Small intestine (tissue), 7 donors: ENCODE results near the gene NHERF1. TPM values are rescaled to one million over a fixed set of nuclear protein-coding genes. Genes with fewer than 3 reads are reported as not detected.

Experiments used
- DNase-seq, 2 donors: peaks; one replicate each; pipeline versions ENCODE4 v3.0.0 to v3.0.0-alpha.2; 2013
- FAIRE-seq: peaks from 2 replicates; lab custom pipeline; 2012; peaks lifted over from hg19 to GRCh38; lab: Jason Lieb, UNC
- H3K27ac ChIP-seq, 3 donors: one replicate each; pipeline ENCODE4 v1.5.1; 2013; ENCODE audit warnings: low read length in 2 of 3, mild to moderate bottlenecking in 2 of 3, control low read depth in 1 of 3, inconsistent platforms in 1 of 3, low read depth in 1 of 3, moderate library complexity in 1 of 3
- H3K27me3 ChIP-seq, 3 donors: one replicate each; pipeline ENCODE4 v1.6.1; 2013; ENCODE audit warnings: low read length in 3 of 3, inconsistent platforms in 1 of 3; ENCODE audit not compliant: control insufficient read depth in 3 of 3, insufficient read depth in 3 of 3
- H3K36me3 ChIP-seq, 3 donors: one replicate each; pipeline ENCODE4 v1.6.1; 2013; ENCODE audit warnings: low read length in 3 of 3, inconsistent platforms in 1 of 3, low read depth in 1 of 3, mild to moderate bottlenecking in 1 of 3, moderate library complexity in 1 of 3; ENCODE audit not compliant: control insufficient read depth in 3 of 3, insufficient read depth in 2 of 3
- H3K4me1 ChIP-seq, 3 donors: one replicate each; pipeline ENCODE4 v1.6.1; 2013; ENCODE audit warnings: low read length in 2 of 3, inconsistent platforms in 1 of 3, low read depth in 1 of 3, mild to moderate bottlenecking in 1 of 3, moderate library complexity in 1 of 3; ENCODE audit not compliant: control insufficient read depth in 3 of 3, insufficient read depth in 2 of 3
- H3K4me3 ChIP-seq, 3 donors: one replicate each; pipeline ENCODE4 v1.5.1; 2013; ENCODE audit warnings: low read length in 3 of 3, control low read depth in 1 of 3, inconsistent platforms in 1 of 3, low read depth in 1 of 3, mild to moderate bottlenecking in 1 of 3, moderate library complexity in 1 of 3
- H3K9me3 ChIP-seq, 2 donors: one replicate each; pipeline ENCODE4 v1.6.1; 2013; ENCODE audit warnings: low read depth in 1 of 2, low read length in 1 of 2; ENCODE audit not compliant: control insufficient read depth in 2 of 2, insufficient read depth in 1 of 2
- WGBS, 3 donors: extraction: QIAGEN DNeasy Blood & Tissue Kit; methylation state at CpG; one replicate each; pipeline ENCODE4 v1.1.7; 2013; 5-methylcytosine and 5-hydroxymethylcytosine counted together
- polyA plus RNA-seq, 4 donors: library from polyadenylated mRNA; stranded (reverse) in 3 of 4; unstranded in 1 of 4; fragments of 200-250 nt in 3 of 4; fragments of 120-200 nt in 1 of 4; gene quantifications; one replicate each; pipeline versions ENCODE4 v1.2.1 to v1.2.3, GENCODE V29; 2013
- donor health status: healthy with polysubstance abuse.
- donor health status: control.
- donor health status: control.
- donor health status: Bipolar disorder and iron deficiency.
- donor health status: healthy.

The NHERF1 gene
- polyA plus RNA-seq, 4 donors = 231 to 592 (median 518) TPM

GRCh38 chr17:74769266-74769855 lies 20.9 kb downstream of the NHERF1 start:
- Histone ChIP-seq H3K4me3 (no peak overlapping the region), H3K27ac (peak overlapping the region in 2 of 3 donors; percentile 78 to 79), H3K9me3 (no peaks in the 10 kb centered on the region), H3K27me3 (no peaks in the 10 kb centered on the region), H3K4me1 (peaks cover 0 to 94% (median 1%) of the 10 kb centered on the region in 3 donors), H3K36me3 (peaks cover 16 to 95% (median 30%) of the 10 kb centered on the region in 3 donors)
- FAIRE-seq = no peak
- WGBS, 3 donors = 43 to 60% (median 56%) methylated on average over 6 of the region's 6 CpGs
- peak in 1 of 2 donors; percentile 8 for DNase-seq

- Histone ChIP-seq H3K27me3 (no peaks in the 10 kb centered on the region), H3K9me3 (no peaks in the 10 kb centered on the region), H3K4me1 (peaks cover 0 to 90% (median 1%) of the 10 kb centered on the region in 3 donors), H3K4me3 (no peak overlapping the region), H3K27ac (peak overlapping the region; percentile 6 to 79 (median 78)), H3K36me3 (peaks cover 16 to 89% (median 25%) of the 10 kb centered on the region in 3 donors)
- 30 to 54% (median 35%) methylated on average over 5 of the region's 5 CpGs for WGBS, 3 donors
- FAIRE-seq (no peak), DNase-seq (peak in 1 of 2 donors; percentile 26)
Observed at GRCh38 chr17:74769856-74770497, 21.5 kb downstream of the NHERF1 start.

DNA sequence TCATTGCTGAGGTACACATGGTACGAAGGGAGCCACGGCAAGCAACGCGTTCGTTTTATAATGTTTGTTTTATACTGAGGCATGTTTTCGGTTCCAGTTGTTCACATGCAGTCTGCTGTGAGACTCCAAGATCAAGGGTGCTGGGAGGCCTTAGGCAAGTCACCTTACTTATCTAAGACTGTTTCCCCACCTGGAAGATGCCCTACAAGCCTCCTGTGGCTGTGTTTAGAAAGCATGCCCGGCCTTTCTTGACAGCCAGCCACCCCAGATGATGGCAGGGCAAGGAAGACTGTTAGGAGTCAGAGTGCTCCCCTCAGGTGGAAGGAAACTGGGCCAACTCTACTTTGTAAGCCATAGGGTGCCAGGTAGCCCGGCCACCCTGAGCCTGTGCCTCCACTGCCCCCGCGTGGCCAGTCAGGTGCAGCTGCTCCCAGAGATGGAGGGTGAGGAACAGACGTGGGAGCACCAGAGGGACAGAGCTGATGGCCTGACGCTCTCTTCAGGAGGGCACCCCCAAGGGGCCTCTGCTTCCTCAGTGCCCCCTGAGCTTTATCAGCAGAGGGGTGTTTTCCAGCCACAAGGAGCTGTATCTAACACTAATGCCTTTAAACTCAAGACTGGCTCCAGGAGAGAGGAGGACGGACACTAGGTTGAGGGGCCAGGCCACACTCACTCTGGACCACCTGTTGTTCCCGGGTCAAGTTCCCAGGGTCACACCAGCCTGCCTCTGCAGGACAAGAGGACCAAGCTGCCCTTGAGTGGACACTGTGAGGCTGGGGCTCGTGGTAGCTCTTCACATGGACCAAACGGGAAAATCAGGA lies 22.3 kb downstream of the NHERF1 start:
- H3K27ac ChIP-seq = peak overlapping the region in 2 of 3 donors; percentile 78 to 79

GRCh38 chr17:74771319-74771914 lies 23.0 kb downstream of the NHERF1 start:
- Histone ChIP-seq H3K27me3 (no peaks in the 10 kb centered on the region), H3K9me3 (no peaks in the 10 kb centered on the region), H3K36me3 (peaks cover 16 to 75% (median 24%) of the 10 kb centered on the region in 3 donors), H3K4me3 (no peak overlapping the region), H3K27ac (peak overlapping the region in 1 of 3 donors; percentile 79), H3K4me1 (peaks cover 1 to 85% (median 3%) of the 10 kb centered on the region in 3 donors)
- peak in 1 of 2 donors; percentile 28 for DNase-seq
- no peak for FAIRE-seq
- 83 to 91% (median 87%) methylated on average over 8 to 9 of the region's 9 CpGs for WGBS, 3 donors

More for the DNA sequence above, 22.3 kb downstream of the NHERF1 start:
- peak; percentile 86 to 90 for DNase-seq
- Histone ChIP-seq H3K27me3 (no peaks in the 10 kb centered on the region), H3K9me3 (no peaks in the 10 kb centered on the region), H3K4me3 (no peak overlapping the region), H3K4me1 (peaks cover 1 to 91% (median 3%) of the 10 kb centered on the region in 3 donors), H3K36me3 (peaks cover 16 to 82% (median 24%) of the 10 kb centered on the region in 3 donors)
- 30 to 51% (median 37%) methylated on average over 16 of the region's 16 CpGs for WGBS, 3 donors
- FAIRE-seq = no peak

DNA sequence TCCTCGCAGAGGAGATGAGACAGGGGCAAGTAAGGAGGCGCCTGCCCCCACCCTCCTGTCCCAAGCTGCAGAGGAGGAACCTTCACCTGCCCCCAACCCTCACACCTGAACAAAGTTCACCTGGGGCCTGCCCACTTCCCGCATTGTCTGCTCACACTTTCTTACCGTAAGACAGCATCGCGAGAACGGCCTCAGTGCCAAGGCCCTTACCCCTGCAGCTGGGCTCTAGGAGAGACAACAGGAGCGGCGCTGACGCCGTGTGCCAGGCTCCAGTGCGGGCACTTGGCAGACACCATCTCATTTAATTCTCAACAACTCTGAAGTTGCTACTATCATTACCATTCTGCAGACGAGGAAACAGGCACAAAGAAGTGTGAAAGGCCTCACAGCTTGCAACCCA lies 23.6 kb downstream of the NHERF1 start:
- peak overlapping the region in 1 of 3 donors; percentile 35 for H3K27ac ChIP-seq

DNA sequence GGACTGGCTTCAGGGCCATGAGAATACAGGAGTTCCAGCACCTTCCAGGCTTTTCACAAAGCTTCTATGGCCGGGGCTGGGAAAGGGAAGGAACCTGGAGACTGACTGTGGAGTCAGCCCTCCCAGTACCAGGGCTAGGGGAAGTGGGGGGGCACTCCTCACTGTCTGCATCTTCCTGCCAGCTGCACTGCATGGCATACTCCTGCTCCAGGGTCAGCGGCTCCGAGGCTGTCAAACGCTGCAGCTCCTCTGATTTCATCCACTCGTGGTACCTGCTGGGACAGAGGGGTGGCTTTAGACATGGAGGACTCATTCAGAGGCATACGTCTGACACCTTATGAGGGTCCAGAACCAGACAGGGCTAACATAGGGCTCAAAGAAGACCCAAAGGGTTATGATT lies 25.0 kb downstream of the NHERF1 start:
- WGBS, 3 donors = 84 to 86% (median 85%) methylated on average over 6 of the region's 6 CpGs
- H3K27me3 ChIP-seq = no peaks in the 10 kb centered on the region
- peak overlapping the region in 1 of 3 donors; percentile 35 for H3K27ac ChIP-seq
- no peak overlapping the region for H3K4me3 ChIP-seq
- no peak for FAIRE-seq
- no peak for DNase-seq
- H3K9me3 ChIP-seq = no peaks in the 10 kb centered on the region
- peaks cover 12 to 55% (median 16%) of the 10 kb centered on the region in 3 donors for H3K36me3 ChIP-seq
- peaks cover 0 to 78% (median 8%) of the 10 kb centered on the region in 3 donors for H3K4me1 ChIP-seq

More for the DNA sequence above, 23.6 kb downstream of the NHERF1 start:
- Histone ChIP-seq H3K4me3 (no peak overlapping the region), H3K27me3 (no peaks in the 10 kb centered on the region), H3K9me3 (no peaks in the 10 kb centered on the region), H3K4me1 (peaks cover 1 to 84% (median 6%) of the 10 kb centered on the region in 3 donors), H3K36me3 (peaks cover 16 to 69% (median 20%) of the 10 kb centered on the region in 3 donors)
- 49 to 75% (median 57%) methylated on average over 13 of the region's 13 CpGs for WGBS, 3 donors
- DNase-seq (peak; percentile 38 to 48), FAIRE-seq (no peak)

- DNase-seq (peak in 1 of 2 donors; percentile 32), FAIRE-seq (no peak)
- H3K27ac ChIP-seq = no peak overlapping the region
- H3K9me3 ChIP-seq = no peaks in the 10 kb centered on the region
- peaks cover 0 to 73% (median 8%) of the 10 kb centered on the region in 3 donors for H3K4me1 ChIP-seq
- no peak overlapping the region for H3K4me3 ChIP-seq
- no peaks in the 10 kb centered on the region for H3K27me3 ChIP-seq
- WGBS, 3 donors = 71 to 87% (median 85%) methylated on average over 6 of the region's 6 CpGs
- peaks cover 10 to 51% (median 16%) of the 10 kb centered on the region in 3 donors for H3K36me3 ChIP-seq
Observed at GRCh38 chr17:74773871-74774286, 25.5 kb downstream of the NHERF1 start.
